GM18858 (cell line): Measurements from ENCODE around the gene CMIP.

Source experiments
- ATAC-seq: cut with Tn5 transposase; IDR thresholded peaks from one replicate; pipeline ENCODE4 v1.9.1; 2021; ENCODE audit not compliant: unreplicated experiment

CMIP gene

DNA sequence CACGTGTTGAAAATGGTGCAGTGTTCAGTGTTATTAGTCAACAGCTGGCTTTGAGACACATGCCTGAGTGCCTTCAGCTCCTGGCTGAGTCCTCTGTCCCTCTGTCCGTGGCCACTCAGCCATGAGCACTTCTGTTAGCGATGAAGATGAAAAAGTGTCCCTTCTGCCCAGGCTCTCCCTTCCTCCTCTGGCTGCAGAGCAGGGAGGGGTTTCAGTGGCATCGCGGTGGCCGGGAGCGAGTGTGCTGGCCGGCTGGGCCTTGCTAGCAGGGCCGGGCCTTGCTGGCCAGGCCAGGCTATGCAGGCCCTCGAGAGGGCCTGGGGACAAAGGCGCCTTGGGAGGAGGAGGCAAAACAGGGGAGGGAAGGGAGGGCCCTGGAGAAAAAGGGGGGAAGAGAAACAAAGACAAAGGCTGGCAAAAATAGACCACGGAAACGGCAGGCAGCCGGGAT, 47.7 kb downstream of the CMIP start:
- no peak for ATAC-seq

GRCh38 chr16:81492965-81493754, 48.6 kb downstream of the CMIP start:
- ATAC-seq = no peak

- no peak for ATAC-seq
Observed at GRCh38 chr16:81493755-81494433, 49.3 kb downstream of the CMIP start.

DNA sequence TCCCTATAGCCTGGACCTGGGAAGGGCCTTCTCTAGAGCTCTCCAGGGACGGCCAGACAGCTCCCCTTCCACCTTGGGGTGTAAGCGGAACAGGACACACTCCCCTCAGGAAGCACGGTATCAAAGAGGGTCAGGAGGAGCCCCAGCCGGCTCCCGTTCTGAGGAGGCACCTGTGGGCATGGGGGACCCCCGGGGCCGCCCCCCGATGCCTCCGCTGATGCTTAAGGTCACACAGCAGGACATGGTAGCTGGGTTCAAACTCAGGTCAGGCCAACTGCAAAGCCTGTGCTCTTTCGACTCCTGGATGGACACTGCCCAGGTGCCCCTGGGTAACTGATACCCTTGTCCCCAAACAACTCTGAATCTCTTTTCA, 49.8 kb downstream of the CMIP start:
- no peak for ATAC-seq

GRCh38 chr16:81494888-81495287, 50.3 kb downstream of the CMIP start:
- ATAC-seq = no peak

GRCh38 chr16:81495321-81496234, 51.0 kb downstream of the CMIP start:
- no peak for ATAC-seq

GRCh38 chr16:81496321-81496720, 51.7 kb downstream of the CMIP start:
- no peak for ATAC-seq

DNA sequence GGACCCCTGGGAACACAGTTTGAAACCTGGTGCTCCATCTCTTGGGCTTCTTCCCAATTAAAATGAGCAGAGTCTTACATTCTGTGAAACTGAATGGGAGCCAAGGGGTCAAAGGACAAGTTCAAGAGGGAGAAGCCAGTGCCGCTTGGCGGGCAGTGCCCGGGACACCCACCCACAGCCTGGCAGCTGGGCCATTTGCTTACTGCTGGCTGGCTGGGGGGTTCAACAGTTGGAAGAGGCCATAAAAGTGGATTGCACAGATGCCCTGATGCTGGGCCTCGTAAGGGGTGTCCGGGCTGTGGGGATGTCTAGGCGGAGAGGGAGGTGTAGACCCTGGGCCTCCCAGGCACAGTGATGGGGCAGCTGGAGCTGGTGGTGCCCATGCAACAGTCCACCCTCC, 52.1 kb downstream of the CMIP start:
- ATAC-seq = no peak

GRCh38 chr16:81497690-81498089, 53.1 kb downstream of the CMIP start:
- peak; percentile 57 for ATAC-seq

DNA sequence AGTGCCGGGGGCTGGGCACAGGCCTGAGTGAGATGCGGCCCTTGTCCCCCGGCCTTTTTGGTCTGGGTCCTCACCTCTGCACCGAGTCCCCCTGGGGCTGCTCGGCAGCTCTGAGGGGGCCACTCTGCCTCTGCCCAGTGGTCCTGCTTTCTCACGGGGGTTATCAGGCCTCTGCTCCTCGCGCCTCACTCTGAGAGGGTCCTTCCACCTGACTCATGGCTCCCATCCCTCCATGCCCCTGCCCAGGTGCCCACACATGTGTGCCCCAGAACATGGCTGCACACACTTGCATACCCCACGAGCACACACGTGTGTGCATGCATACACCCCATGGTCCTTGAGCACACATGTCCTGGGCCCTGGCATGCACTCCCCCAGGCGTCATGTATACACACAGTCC, 53.7 kb downstream of the CMIP start:
- no peak for ATAC-seq

DNA sequence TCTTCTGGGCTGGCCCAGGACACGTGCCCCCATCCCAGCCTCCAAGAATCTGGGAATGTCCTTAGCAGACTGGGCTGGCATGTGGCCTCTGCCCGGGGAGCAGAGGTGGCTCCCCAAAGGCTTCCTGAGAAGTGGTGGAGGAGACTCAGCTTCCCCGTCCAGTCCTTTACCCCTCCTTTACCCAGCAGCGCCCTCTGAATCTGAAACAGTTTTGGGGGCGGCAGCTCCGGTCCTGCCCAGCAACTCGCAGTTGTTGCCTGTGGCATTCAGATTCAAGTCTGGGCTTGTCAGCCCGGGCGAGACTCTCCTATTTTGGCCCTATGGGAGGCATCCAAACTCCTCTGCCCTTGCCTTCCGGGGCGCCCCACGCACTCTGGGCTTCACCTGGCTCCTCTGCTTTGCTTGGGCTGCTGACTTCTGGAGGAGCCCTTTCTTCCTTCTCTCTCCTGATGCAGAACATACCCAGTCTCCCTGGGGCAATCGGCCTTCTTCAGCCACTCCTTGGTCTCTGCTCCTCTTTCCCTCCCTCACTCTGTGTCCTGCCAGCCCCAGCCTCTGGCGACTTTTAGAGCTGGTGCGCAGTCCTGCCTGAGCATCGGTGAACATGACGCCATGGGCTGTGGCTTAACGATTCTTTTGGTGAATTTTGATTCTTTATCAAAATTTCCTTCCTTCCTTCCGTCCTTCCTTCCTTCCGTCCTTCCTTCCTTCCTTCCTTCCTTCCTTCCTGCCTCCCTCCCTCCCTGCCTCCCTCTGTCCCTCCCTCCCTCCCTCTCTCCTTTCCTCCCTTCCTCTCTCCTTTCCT, 55.2 kb downstream of the CMIP start:
- ATAC-seq = no peak

DNA sequence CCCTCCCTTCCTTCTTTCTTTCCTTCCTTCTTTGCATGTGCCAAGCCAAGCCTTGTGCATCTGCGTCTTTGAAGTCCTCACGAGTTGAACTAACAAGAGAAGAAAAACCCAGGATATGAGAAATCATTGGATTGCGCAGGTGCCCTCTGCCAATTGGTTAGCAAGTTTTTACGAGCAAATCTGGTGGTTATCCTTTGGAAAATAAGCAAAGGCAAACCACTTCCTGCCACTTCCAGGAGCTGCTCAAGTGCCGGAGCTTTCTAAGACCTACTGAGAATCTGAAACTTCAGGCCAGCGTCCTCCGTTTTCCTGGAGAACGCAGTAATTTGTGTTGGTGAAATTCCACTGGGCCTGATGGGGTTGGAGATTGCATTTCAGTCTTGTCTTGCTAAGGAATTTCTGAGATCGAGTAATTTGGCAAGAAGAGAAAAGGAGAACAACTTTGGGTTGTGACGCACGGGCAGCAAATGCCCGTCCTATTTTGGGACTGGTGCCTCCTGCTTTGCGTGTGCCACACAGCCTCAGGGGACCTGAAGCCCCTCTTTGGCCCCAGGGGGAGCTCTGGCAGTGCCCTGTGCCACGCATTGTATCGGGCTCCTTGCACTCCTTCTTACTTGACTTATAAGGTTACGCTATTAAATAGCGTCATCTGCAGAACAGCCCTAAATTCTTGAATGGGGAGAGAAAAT, 56.4 kb downstream of the CMIP start:
- ATAC-seq = no peak

DNA sequence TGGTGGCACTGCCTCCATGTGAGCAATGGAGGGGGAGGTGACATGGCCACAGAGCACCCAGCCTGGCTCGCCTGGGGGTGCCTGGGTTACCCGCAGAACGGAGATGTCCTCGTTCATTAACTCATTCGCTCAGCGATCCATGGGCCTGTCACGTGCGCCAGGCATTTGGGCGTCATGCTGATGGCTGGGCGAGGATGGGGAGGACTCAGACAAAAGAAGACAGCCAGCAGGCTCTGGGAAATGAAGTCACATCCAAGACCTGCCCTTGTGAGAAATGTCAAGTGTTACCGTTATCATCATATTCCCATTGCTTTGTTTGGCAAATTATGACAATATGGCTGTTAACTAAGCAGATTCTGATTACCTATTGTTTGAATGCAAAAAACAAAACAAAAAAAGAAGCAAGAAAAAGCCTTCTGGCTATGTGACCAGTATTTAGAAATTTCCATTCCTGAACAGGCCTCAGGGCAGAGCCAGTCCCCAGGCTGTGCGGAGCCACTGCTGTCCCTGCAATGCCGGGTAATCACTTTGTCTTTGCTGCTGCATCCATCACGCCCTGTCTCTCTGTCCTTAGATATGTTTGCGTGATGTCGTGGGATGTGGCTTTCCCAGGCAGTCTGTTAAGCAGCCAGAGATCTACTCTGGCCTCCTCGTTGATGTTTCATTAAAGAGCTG, 57.9 kb downstream of the CMIP start:
- ATAC-seq = no peak

DNA sequence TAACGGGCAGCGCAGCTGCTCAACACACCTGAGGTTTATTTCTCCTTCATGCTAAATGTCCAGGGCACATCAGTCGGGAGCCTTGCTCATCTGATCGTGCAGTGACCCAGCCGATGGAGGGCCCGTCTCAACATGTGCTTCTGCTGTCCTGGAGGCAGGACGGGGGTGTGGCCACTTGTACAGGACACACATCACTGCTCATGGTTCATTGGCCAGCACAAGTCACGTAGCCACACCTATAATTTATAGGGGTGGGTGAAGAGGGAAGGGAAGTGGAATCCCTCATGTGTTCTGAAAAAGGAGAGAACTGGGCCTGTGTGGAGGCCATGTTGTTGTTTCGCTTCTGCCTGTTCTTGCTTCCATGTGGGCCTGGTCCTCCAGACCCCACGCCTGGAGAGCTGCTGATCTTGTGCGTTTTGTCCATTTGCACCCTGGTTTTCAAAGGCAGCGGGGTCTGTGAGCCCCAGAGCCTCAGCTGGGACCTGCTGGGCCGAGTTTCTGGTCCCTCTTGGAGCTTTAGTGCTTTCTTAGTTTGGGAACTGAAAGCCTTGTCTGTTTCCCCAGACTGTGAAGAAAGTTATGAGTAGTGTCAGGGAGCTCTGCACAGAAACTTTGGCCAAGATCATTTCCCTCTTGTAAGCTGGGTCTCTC, 60.5 kb downstream of the CMIP start:
- peak; percentile 59 for ATAC-seq

DNA sequence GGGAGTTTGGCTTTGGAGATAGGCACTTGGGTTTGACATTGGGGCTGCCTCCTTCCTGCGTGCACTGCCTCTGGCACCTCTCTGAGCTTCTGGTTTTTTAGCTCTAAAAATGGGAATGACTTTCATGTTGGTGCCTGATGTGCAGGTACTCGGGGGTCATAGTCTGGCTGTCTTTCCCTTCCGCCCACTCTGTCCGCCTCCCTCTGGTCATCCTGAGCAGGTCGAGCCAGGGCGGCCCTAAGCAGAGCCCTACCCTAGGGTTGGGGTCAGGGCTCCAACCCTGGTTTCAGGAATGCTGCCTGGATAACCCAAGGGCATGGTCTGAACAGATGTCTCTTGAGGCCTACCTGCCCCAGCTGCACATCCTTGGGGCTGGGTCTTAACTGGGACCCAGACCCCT, 64.8 kb downstream of the CMIP start:
- ATAC-seq = no peak

DNA sequence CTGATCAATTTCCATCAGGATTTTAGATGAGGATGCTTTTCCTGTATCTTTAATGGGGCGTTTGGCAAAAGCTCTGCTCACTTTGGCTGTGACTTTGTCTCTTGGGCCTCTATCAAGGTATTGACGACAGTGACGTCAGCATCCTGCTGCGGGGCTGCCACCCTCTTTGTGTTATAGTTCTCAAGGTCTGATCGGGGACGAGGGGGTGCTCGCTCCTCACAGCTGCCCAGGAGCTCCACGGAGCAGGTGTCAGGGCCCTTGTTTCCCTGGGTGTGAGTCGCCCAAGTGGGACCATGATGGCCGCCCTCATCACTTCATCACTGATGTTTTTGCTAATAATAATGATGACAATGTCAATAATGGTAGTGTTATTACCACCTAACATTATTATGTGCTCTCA, 65.4 kb downstream of the CMIP start:
- ATAC-seq = no peak

DNA sequence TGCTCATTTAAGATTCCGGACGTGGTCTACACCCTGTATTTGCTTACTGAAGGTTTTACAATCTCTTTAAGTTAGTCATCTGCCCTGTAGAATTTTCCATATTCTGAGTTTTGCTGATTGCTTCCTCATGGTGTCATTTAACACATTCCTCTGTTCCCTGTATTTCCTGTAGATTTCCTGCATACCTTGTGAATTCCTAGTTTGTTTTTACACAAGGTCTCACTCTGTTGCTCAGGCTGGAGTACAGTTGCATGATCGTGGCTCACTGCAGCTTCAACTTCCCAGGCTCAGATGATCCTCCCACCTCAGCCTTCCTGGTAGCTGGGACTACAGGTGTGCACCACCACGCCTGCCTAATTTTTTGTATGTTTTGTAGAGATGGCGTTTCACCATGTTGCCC, 66.8 kb downstream of the CMIP start:
- ATAC-seq = no peak

DNA sequence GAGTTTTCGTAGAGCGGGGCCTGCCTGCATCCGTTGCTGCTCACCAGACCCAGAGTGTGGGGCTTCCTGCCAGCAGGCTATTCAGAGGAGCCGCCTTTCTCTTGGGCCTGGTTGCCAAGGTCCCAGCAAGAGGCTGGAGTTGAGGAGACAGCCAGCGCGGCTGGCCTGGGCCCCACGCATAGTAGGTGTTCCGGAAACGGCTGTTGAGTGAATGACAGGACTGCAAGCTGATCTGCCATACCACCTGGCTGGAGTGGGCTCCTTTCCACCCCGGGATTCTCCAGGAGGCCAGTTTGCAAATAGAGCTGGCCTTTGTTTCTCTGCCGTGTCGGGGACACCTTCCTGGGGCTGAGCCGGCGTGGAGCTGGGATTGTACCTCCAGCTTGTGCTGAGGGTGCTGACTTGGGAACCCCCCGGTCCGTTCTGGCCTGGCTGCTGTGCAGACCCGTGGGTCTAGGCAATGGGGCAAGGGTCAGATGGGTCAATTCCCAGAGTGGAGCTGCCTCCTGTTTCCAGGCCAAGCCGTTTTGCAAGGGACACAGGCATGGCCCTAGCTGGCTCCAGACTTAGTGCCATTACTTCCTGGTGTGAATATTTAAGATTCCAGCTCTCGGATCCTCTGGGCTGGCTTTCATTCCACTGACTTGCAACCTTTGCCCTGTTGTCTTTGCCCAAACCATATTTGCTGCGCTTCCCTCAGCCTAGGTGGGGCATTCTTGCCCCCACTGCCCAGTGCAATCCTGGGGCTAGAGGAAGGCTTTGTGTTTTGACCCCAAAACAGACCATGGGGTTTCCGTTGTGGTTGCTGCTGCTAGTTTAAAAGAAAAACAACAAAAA, 68.8 kb downstream of the CMIP start:
- ATAC-seq = no peak
